Globus pallidus (tissue), 1 donor: ENCODE measurements around the gene PNPLA5.
"Not testable (repeated sequence)": the region's sequence is repeated elsewhere in the genome, so short reads cannot be mapped to it uniquely, and the experiment has no call there.

Experiments
- DNase-seq: peaks from one replicate; pipeline ENCODE4 v3.0.0-alpha.2; 2015; ENCODE audit warnings: low spot score

Gene PNPLA5

GRCh38 chr22:43881091-43882061 lies 10.4 kb downstream of the PNPLA5 start:
- no peak for DNase-seq

GRCh38 chr22:43880541-43880991 lies 11.2 kb downstream of the PNPLA5 start:
- DNase-seq, result no peak

GRCh38 chr22:43879901-43880540 lies 11.8 kb downstream of the PNPLA5 start:
- DNase-seq, result no peak

GRCh38 chr22:43878831-43879550 lies 12.8 kb downstream of the PNPLA5 start:
- DNase-seq, result no peak

GRCh38 chr22:43878079-43878795 lies 13.6 kb downstream of the PNPLA5 start:
- no peak for DNase-seq

GRCh38 chr22:43876866-43877509 lies 14.8 kb downstream of the PNPLA5 start:
- no peak for DNase-seq

GRCh38 chr22:43869799-43870198 lies 22.0 kb downstream of the PNPLA5 start:
- no peak for DNase-seq

GRCh38 chr22:43869001-43869400 lies 22.8 kb downstream of the PNPLA5 start:
- not testable (repeated sequence) for DNase-seq

GRCh38 chr22:43867839-43868635 lies 23.8 kb downstream of the PNPLA5 start:
- DNase-seq, result peak; percentile 22

- no peak for DNase-seq
These were observed 29.0 kb downstream of the PNPLA5 start for GRCh38 chr22:43862882-43863202.

GRCh38 chr22:43862074-43862881 lies 29.5 kb downstream of the PNPLA5 start, which contains the start of gene SULT4A1:
Gene SULT4A1 (minus strand): TSS chr22:43862513. CDS start chr22:43862382, 131 bp downstream.
- no peak for DNase-seq

- no peak for DNase-seq
These were observed 30.3 kb downstream of the PNPLA5 start for GRCh38 chr22:43861529-43861928.

- no peak for DNase-seq
These were observed 31.0 kb downstream of the PNPLA5 start for GRCh38 chr22:43860831-43861230.

- no peak for DNase-seq
These were observed 31.7 kb downstream of the PNPLA5 start for GRCh38 chr22:43860126-43860525.

- DNase-seq, result no peak
These were observed 32.2 kb downstream of the PNPLA5 start for GRCh38 chr22:43859621-43860020.

- no peak for DNase-seq
These were observed 32.6 kb downstream of the PNPLA5 start for GRCh38 chr22:43859176-43859575.

- DNase-seq, result no peak
These were observed 33.5 kb downstream of the PNPLA5 start for GRCh38 chr22:43858156-43858895.

GRCh38 chr22:43857367-43857766 lies 34.4 kb downstream of the PNPLA5 start:
- no peak for DNase-seq

- DNase-seq, result no peak
These were observed 36.4 kb downstream of the PNPLA5 start for GRCh38 chr22:43855431-43855830.
